ENCODE measurements around the gene SLC45A3. TPM values are rescaled to one million over a fixed set of nuclear protein-coding genes. Genes with fewer than 3 reads are reported as not detected.

The SLC45A3 gene
- total RNA-seq, 1 donor, result 1.1 TPM

GRCh38 chr1:205700865-205701401 is 20.6 kb upstream of the SLC45A3 start:
- no peak for DNase-seq (ENCODE audit: insufficient read length, low spot score, missing footprints)

GRCh38 chr1:205699416-205699815 is 19.1 kb upstream of the SLC45A3 start:
- H3K9me3 ChIP-seq (ENCODE audit: low read depth, low read length), result no peaks in the 10 kb centered on the region
- no peak overlapping the region for H3K4me2 ChIP-seq (ENCODE audit: insufficient read depth, low read length)
- H2AFZ ChIP-seq (ENCODE audit: low read length), result no peak overlapping the region
- no peak for TF ChIP-seq CTCF (IDR thresholded peaks at IDR 0.05; ENCODE audit: extremely low read depth, low read depth, low read length)
- H3K27ac ChIP-seq (ENCODE audit: low read depth, low read length), result no peak overlapping the region
- no peak for DNase-seq (ENCODE audit: insufficient read length, low spot score, missing footprints)
- no peak overlapping the region for H3K4me3 ChIP-seq (ENCODE audit: insufficient read depth, low read length)
- H3K27me3 ChIP-seq (ENCODE audit: insufficient read depth, low read length), result no peaks in the 10 kb centered on the region
- H3K36me3 ChIP-seq (ENCODE audit: insufficient read depth, low read length), result peaks cover 14% of the 10 kb centered on the region
- no peaks in the 10 kb centered on the region for H3K79me2 ChIP-seq (ENCODE audit: insufficient read depth, low read length)
- no peaks in the 10 kb centered on the region for H4K20me1 ChIP-seq (ENCODE audit: insufficient read depth, low read length)
- H3K4me1 ChIP-seq (ENCODE audit: insufficient read depth, low read length), result no peaks in the 10 kb centered on the region

More at GRCh38 chr1:205700865-205701401, 20.6 kb upstream of the SLC45A3 start:
- Histone ChIP-seq H3K27ac (ENCODE audit: low read depth, low read length) (no peak overlapping the region), H3K4me1 (ENCODE audit: insufficient read depth, low read length) (no peaks in the 10 kb centered on the region), H2AFZ (ENCODE audit: low read length) (no peak overlapping the region), H3K4me3 (ENCODE audit: insufficient read depth, low read length) (no peak overlapping the region), H3K36me3 (ENCODE audit: insufficient read depth, low read length) (peaks cover 19% of the 10 kb centered on the region), H3K4me2 (ENCODE audit: insufficient read depth, low read length) (no peak overlapping the region), H3K27me3 (ENCODE audit: insufficient read depth, low read length) (no peaks in the 10 kb centered on the region), H3K9me3 (ENCODE audit: low read depth, low read length) (no peaks in the 10 kb centered on the region), H3K79me2 (ENCODE audit: insufficient read depth, low read length) (no peaks in the 10 kb centered on the region), H4K20me1 (ENCODE audit: insufficient read depth, low read length) (no peaks in the 10 kb centered on the region)
- TF ChIP-seq CTCF (IDR thresholded peaks at IDR 0.05; ENCODE audit: extremely low read depth, low read depth, low read length), result no peak

- no peak for TF ChIP-seq CTCF (IDR thresholded peaks at IDR 0.05; ENCODE audit: extremely low read depth, low read depth, low read length)
- Histone ChIP-seq H3K4me2 (ENCODE audit: insufficient read depth, low read length) (no peak overlapping the region), H3K9me3 (ENCODE audit: low read depth, low read length) (no peaks in the 10 kb centered on the region), H4K20me1 (ENCODE audit: insufficient read depth, low read length) (no peaks in the 10 kb centered on the region), H3K79me2 (ENCODE audit: insufficient read depth, low read length) (no peaks in the 10 kb centered on the region), H3K36me3 (ENCODE audit: insufficient read depth, low read length) (peaks cover 9% of the 10 kb centered on the region), H3K27ac (ENCODE audit: low read depth, low read length) (no peak overlapping the region), H2AFZ (ENCODE audit: low read length) (no peak overlapping the region), H3K4me1 (ENCODE audit: insufficient read depth, low read length) (no peaks in the 10 kb centered on the region), H3K27me3 (ENCODE audit: insufficient read depth, low read length) (no peaks in the 10 kb centered on the region), H3K4me3 (ENCODE audit: insufficient read depth, low read length) (no peak overlapping the region)
- DNase-seq (ENCODE audit: insufficient read length, low spot score, missing footprints), result no peak
Observed at GRCh38 chr1:205698921-205699320, 18.6 kb upstream of the SLC45A3 start.

- Histone ChIP-seq H2AFZ (ENCODE audit: low read length) (no peak overlapping the region), H3K9me3 (ENCODE audit: low read depth, low read length) (no peaks in the 10 kb centered on the region), H3K4me1 (ENCODE audit: insufficient read depth, low read length) (no peaks in the 10 kb centered on the region), H3K79me2 (ENCODE audit: insufficient read depth, low read length) (no peaks in the 10 kb centered on the region), H3K27ac (ENCODE audit: low read depth, low read length) (no peak overlapping the region), H4K20me1 (ENCODE audit: insufficient read depth, low read length) (no peaks in the 10 kb centered on the region), H3K4me3 (ENCODE audit: insufficient read depth, low read length) (no peak overlapping the region), H3K36me3 (ENCODE audit: insufficient read depth, low read length) (no peaks in the 10 kb centered on the region), H3K4me2 (ENCODE audit: insufficient read depth, low read length) (no peak overlapping the region), H3K27me3 (ENCODE audit: insufficient read depth, low read length) (no peaks in the 10 kb centered on the region)
- no peak for TF ChIP-seq CTCF (IDR thresholded peaks at IDR 0.05; ENCODE audit: extremely low read depth, low read depth, low read length)
- no peak for DNase-seq (ENCODE audit: insufficient read length, low spot score, missing footprints)
Observed at GRCh38 chr1:205693421-205693991, 13.2 kb upstream of the SLC45A3 start.

Measured in osteoblast (primary cell).